Loucy (cell line): ENCODE results near the gene IPMK.

Experiments used
- CTCF ChIP-seq: fragments of 200-600 bp; sonication (generic); conservative IDR thresholded peaks from 2 replicates; pipeline ENCODE4 v1.5.1; 2014; ENCODE audit warnings: mild to moderate bottlenecking, antibody characterized with exemption, low read length
- EZH2phosphoT487 ChIP-seq: fragments of 200-600 bp; IDR thresholded peaks from 2 replicates; pipeline ENCODE4 v1.6.1; 2018; ENCODE audit warnings: antibody characterized with exemption, mild to moderate bottlenecking, moderate library complexity, borderline replicate concordance

- no peak for TF ChIP-seq CTCF
- no peak for TF ChIP-seq EZH2phosphoT487
Observed at GRCh38 chr10:58305821-58306220, 38.1 kb upstream of the IPMK start.
